K562 (cell line): ENCODE results near the gene B4GALNT4. TPM values are rescaled to one million over a fixed set of nuclear protein-coding genes. Genes with fewer than 3 reads are reported as not detected.

Source experiments
- CBX1 ChIP-seq: sonication (generic); IDR thresholded peaks from 2 replicates; pipeline ENCODE4 v1.6.1; 2016; ENCODE audit warnings: antibody characterized with exemption, low read depth, mild to moderate bottlenecking
- CBX5 ChIP-seq: IDR thresholded peaks from 2 replicates; pipeline ENCODE4 v1.6.1; 2014; ENCODE audit warnings: low read depth, borderline replicate concordance
- DDX20 ChIP-seq: fragments of 450-650 bp; IDR thresholded peaks from 2 replicates; pipeline ENCODE4 v1.6.1; 2016; ENCODE audit warnings: missing genetic modification characterization, low read depth, mild to moderate bottlenecking, missing compliant biosample characterization, moderate library complexity
- DPF2 ChIP-seq: fragments of 450-650 bp; IDR thresholded peaks from 2 replicates; pipeline ENCODE4 v1.6.1; 2016
- IFI16 ChIP-seq: fragments of 250-450 bp; sonication (Bioruptor Pico); IDR thresholded peaks from 2 replicates; pipeline ENCODE4 v2.1.2; 2022; ENCODE audit warnings: mild to moderate bottlenecking, inconsistent platforms
- JUNB ChIP-seq: fragments of 450-650 bp; formaldehyde crosslinking; conservative IDR thresholded peaks from 2 replicates; pipeline ENCODE4 v1.4.0; 2020; ENCODE audit warnings: mild to moderate bottlenecking
- KDM5B ChIP-seq: fragments of 200-600 bp; sonication (generic); IDR thresholded peaks from 2 replicates; pipeline ENCODE4 v1.6.1; 2012; ENCODE audit warnings: low read depth, mild to moderate bottlenecking, moderate library complexity, low read length, control low read depth, inconsistent platforms; ENCODE audit not compliant: insufficient replicate concordance
- MED1 ChIP-seq: sonication (generic); formaldehyde crosslinking; IDR thresholded peaks from 2 replicates; pipeline ENCODE4 v1.8.1; 2023; ENCODE audit warnings: missing genetic modification reagents, borderline replicate concordance
- MTA2 ChIP-seq: fragments of 450-650 bp; IDR thresholded peaks from 2 replicates; pipeline ENCODE4 v1.6.1; 2016; ENCODE audit warnings: low read depth
- NELFE ChIP-seq: IDR thresholded peaks from 2 replicates; pipeline ENCODE4 v1.6.1; 2011; ENCODE audit warnings: mild to moderate bottlenecking; ENCODE audit not compliant: insufficient read depth, insufficient read length
- NFIX ChIP-seq: fragments of 250-450 bp; sonication (Bioruptor Pico); IDR thresholded peaks from 2 replicates; pipeline ENCODE4 v1.4.0; 2020; ENCODE audit warnings: low read depth, mild to moderate bottlenecking, moderate library complexity
- NR2F6 ChIP-seq: fragments of 450-650 bp; formaldehyde crosslinking; IDR thresholded peaks from 2 replicates; pipeline ENCODE4 v1.4.0; 2020; ENCODE audit warnings: mild to moderate bottlenecking
- NR3C1 ChIP-seq: sonication (generic); formaldehyde crosslinking; IDR thresholded peaks from 2 replicates; pipeline ENCODE4 v1.8.1; 2022; ENCODE audit warnings: missing genetic modification reagents
- NUFIP1 ChIP-seq: fragments of 450-650 bp; IDR thresholded peaks from 2 replicates; pipeline ENCODE4 v1.6.1; 2018; ENCODE audit not compliant: partially characterized antibody
- PRMT5 ChIP-seq: sonication (generic); formaldehyde crosslinking; IDR thresholded peaks from 2 replicates; pipeline ENCODE4 v1.5.0; 2020; ENCODE audit warnings: missing genetic modification reagents
- RBM17 ChIP-seq: fragments of 200-400 bp; formaldehyde crosslinking; IDR thresholded peaks from 2 replicates; pipeline ENCODE4 v1.6.1; 2017; ENCODE audit warnings: low read depth, mild to moderate bottlenecking, low read length, borderline replicate concordance
- RHOXF2B ChIP-seq: fragments of 250-450 bp; sonication (Bioruptor Pico); conservative IDR thresholded peaks from 2 replicates; pipeline ENCODE4 v1.5.1; 2021
- SAFB2 ChIP-seq: fragments of 200-400 bp; formaldehyde crosslinking; IDR thresholded peaks from 2 replicates; pipeline ENCODE4 v1.6.1; 2018; ENCODE audit warnings: borderline replicate concordance, low read length, low read depth, moderate library complexity; ENCODE audit not compliant: severe bottlenecking
- SIRT6 ChIP-seq: IDR thresholded peaks from one replicate; pipeline ENCODE4 v1.6.1; 2012; ENCODE audit warnings: low read depth, mild to moderate bottlenecking, control low read depth, inconsistent platforms, low read length, moderate library complexity
- TCFL5 ChIP-seq: fragments of 250-450 bp; sonication (Bioruptor Pico); conservative IDR thresholded peaks from 2 replicates; pipeline ENCODE4 v1.6.1; 2021; ENCODE audit warnings: mild to moderate bottlenecking, moderate library complexity, matching md5 sums
- ZBTB1 ChIP-seq: sonication (generic); formaldehyde crosslinking; IDR thresholded peaks from 2 replicates; pipeline ENCODE4 v1.8.1; 2023; ENCODE audit warnings: missing genetic modification reagents, low read depth, mild to moderate bottlenecking, borderline replicate concordance
- ZNF212 ChIP-seq: fragments of 450-650 bp; formaldehyde crosslinking; IDR thresholded peaks from 2 replicates; pipeline ENCODE4 v1.4.0; 2020; ENCODE audit warnings: mild to moderate bottlenecking
- ZNF408 ChIP-seq: fragments of 250-450 bp; sonication (Bioruptor Pico); IDR thresholded peaks from 2 replicates; pipeline ENCODE4 v1.4.0; 2020; ENCODE audit warnings: low read depth, mild to moderate bottlenecking, moderate library complexity
- ZSCAN29 ChIP-seq: fragments of 450-650 bp; IDR thresholded peaks from 2 replicates; pipeline ENCODE4 v1.6.1; 2017
- polyA plus RNA-seq, 8 experiments: library from polyadenylated mRNA; depleted of rRNA in 4 of 8; stranded (reverse) in 5 of 8; unstranded in 3 of 8; fragments of >200 nt; fragmentation: Nextera tagmentation in 2 of 8; fragmentation: Illumina TruSeq in 1 of 8; extraction: Ambion mirVana in 2 of 8; extraction: Trizol in 1 of 8; gene quantifications; 2 replicates each; pipeline versions ENCODE4 v1.2.1 to v1.2.3, GENCODE V29; 2011 to 2014; ENCODE audit warnings: inconsistent platforms in 1 of 8, missing spikeins in 1 of 8
- total RNA-seq, 7 experiments: library from RNA; depleted of rRNA in 6 of 7; stranded (reverse); fragments of >200 nt in 6 of 7; fragmentation: Illumina TruSeq in 2 of 7; extraction: Trizol in 2 of 7; gene quantifications; 2 replicates each; pipeline versions ENCODE4 v1.2.1 to v1.2.3, GENCODE V29; 2011 to 2021; ENCODE audit warnings: low replicate concordance in 1 of 7
- TF ChIP-seq, protein P1 (sequence below): sonication (generic); formaldehyde crosslinking; IDR thresholded peaks from 2 replicates; pipeline ENCODE4 v1.8.1; 2022; ENCODE audit warnings: missing genetic modification reagents
- TF ChIP-seq, protein P2 (sequence below): fragments of 450-650 bp; formaldehyde crosslinking; IDR thresholded peaks from 2 replicates; pipeline ENCODE4 v1.4.0; 2022; ENCODE audit warnings: missing genetic modification characterization
- TF ChIP-seq, protein P3 (sequence below): fragments of 250-450 bp; sonication (Bioruptor Pico); IDR thresholded peaks from 2 replicates; pipeline ENCODE4 v1.5.0; 2021

The B4GALNT4 gene
- total and polyA plus RNA-seq, 9 of the 15 experiments (the other 6 are each of a cell fraction or from before 2014, with no cell fraction given): 0.20 to 37.1 (median 10.8) TPM; not detected in 1

DNA sequence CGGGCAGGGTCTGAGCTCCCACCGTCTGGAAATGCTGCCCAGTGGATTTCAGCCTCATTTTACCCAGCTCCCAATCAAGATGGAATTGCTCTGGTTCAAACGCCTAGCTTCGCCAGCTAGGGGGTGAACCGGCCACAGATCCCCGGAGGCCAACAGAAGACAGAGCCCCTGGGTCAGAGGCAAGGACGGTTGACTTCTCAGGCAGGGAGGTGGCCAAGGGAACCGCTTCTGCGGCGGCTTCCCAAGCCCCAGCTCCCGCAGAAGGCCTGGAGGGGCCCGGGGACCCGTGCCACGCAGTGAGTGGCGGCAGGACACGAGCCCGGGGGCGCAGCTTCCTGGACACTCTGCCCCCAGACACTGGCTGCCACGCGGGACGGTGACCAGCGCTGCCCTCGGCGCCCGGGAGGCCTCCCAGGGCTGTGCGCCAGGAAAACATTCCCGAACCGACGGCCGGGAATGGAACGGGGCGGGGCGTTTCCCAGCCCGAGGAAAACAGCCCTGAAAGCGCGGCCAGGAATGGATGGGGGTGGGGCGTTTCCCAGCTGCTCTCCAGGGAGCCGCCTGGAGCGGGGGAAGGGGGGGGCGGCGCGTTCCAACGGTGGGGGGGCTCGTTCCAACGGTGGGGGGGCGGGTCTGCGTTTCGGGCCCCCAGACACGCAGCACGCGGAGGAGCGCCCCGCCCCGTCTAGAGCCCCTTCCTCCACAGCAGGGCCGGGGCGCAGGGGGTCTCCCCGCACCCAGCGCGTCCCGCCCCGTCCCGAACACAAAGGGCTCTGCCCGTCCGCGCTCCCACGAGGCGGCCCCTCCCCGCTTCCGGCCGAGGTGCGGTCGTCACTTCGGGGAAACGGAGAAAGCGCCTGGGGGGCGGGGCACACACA is 13.5 kb upstream of the B4GALNT4 start (continued):
- TF ChIP-seq, protein P1, sequence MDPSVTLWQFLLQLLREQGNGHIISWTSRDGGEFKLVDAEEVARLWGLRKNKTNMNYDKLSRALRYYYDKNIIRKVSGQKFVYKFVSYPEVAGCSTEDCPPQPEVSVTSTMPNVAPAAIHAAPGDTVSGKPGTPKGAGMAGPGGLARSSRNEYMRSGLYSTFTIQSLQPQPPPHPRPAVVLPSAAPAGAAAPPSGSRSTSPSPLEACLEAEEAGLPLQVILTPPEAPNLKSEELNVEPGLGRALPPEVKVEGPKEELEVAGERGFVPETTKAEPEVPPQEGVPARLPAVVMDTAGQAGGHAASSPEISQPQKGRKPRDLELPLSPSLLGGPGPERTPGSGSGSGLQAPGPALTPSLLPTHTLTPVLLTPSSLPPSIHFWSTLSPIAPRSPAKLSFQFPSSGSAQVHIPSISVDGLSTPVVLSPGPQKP (CRISPR knock-in tag): no peak
- no peak for TF ChIP-seq NUFIP1
- no peak for TF ChIP-seq NELFE
- peak; percentile 80; the same call in 1 of the 2 replicates for TF ChIP-seq DDX20
- TF ChIP-seq NFIX: no peak
- TF ChIP-seq, protein P2, sequence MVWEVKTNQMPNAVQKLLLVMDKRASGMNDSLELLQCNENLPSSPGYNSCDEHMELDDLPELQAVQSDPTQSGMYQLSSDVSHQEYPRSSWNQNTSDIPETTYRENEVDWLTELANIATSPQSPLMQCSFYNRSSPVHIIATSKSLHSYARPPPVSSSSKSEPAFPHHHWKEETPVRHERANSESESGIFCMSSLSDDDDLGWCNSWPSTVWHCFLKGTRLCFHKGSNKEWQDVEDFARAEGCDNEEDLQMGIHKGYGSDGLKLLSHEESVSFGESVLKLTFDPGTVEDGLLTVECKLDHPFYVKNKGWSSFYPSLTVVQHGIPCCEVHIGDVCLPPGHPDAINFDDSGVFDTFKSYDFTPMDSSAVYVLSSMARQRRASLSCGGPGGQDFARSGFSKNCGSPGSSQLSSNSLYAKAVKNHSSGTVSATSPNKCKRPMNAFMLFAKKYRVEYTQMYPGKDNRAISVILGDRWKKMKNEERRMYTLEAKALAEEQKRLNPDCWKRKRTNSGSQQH (CRISPR knock-in tag): peak; percentile 3; the same call in 1 of the 2 replicates
- TF ChIP-seq SAFB2: no peak
- no peak for TF ChIP-seq ZNF408
- TF ChIP-seq ZBTB1: peak; percentile 6; the same call in 1 of the 2 replicates
- no peak for TF ChIP-seq NR3C1 (CRISPR knock-in tag)
- no peak for TF ChIP-seq RBM17
- TF ChIP-seq NR2F6 (CRISPR knock-in tag): no peak
- 0 out of 2 replicates have a peak, but pooled peaks have one; percentile 10 for TF ChIP-seq JUNB (CRISPR knock-in tag)
- TF ChIP-seq PRMT5 (CRISPR knock-in tag): no peak
- TF ChIP-seq, protein P3, sequence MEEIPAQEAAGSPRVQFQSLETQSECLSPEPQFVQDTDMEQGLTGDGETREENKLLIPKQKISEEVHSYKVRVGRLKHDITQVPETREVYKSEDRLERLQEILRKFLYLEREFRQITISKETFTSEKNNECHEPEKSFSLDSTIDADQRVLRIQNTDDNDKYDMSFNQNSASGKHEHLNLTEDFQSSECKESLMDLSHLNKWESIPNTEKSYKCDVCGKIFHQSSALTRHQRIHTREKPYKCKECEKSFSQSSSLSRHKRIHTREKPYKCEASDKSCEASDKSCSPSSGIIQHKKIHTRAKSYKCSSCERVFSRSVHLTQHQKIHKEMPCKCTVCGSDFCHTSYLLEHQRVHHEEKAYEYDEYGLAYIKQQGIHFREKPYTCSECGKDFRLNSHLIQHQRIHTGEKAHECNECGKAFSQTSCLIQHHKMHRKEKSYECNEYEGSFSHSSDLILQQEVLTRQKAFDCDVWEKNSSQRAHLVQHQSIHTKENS (CRISPR knock-in tag): no peak
- no peak for TF ChIP-seq CBX1
- no peak for TF ChIP-seq ZNF212 (CRISPR knock-in tag)
- peak; percentile 39 for TF ChIP-seq KDM5B
- TF ChIP-seq MTA2: no peak
- no peak for TF ChIP-seq CBX5
- TF ChIP-seq SIRT6: no peak
- TF ChIP-seq DPF2: 0 out of 2 replicates have a peak, but pooled peaks have one; percentile 20
- TF ChIP-seq RHOXF2B: no peak
- 0 out of 2 replicates have a peak, but pooled peaks have one; percentile 33 for TF ChIP-seq IFI16 (CRISPR knock-in tag)
- no peak; the same call in 1 of the 2 replicates for TF ChIP-seq MED1 (CRISPR knock-in tag)
- TF ChIP-seq ZSCAN29: no peak
- TF ChIP-seq TCFL5 (CRISPR knock-in tag): peak; percentile 59; the same call in 1 of the 2 replicates
